GM13977 (cell line): ENCODE data around the gene RHOBTB3.
"Not testable (repeated sequence)": the region's sequence is repeated elsewhere in the genome, so short reads cannot be mapped to it uniquely, and the experiment has no call there.

Source experiments
- DNase-seq: peaks from one replicate; pipeline ENCODE4 v3.0.0; 2012; ENCODE audit warnings: low spot score
- CTCF ChIP-seq: IDR thresholded peaks from 2 replicates; pipeline ENCODE4 v1.5.1; 2012; ENCODE audit warnings: mild to moderate bottlenecking, control low read depth; ENCODE audit not compliant: insufficient read depth; ENCODE audit errors: extremely low read depth, missing control alignments
- in situ Hi-C: fragments of 300-500 bp; cut with MboI; formaldehyde crosslinking; loops from one replicate; pipeline ENCODE4 v1.12.0; 2022; ENCODE audit warnings: low sequenced_read_pairs, low pct_unique_long_range_greater_than_20kb, mixed read lengths, inconsistent platforms; ENCODE audit not compliant: unreplicated experiment

RHOBTB3 gene

GRCh38 chr5:95812074-95812471 lies 80.9 kb downstream of the RHOBTB3 start:
- in situ Hi-C loops = no loop called here
- DNase-seq = no peak
- TF ChIP-seq CTCF = no peak

- DNase-seq, in situ Hi-C loops: not testable (repeated sequence)
Observed at GRCh38 chr5:95813035-95813434, 81.9 kb downstream of the RHOBTB3 start.

GRCh38 chr5:95815155-95815729 lies 84.1 kb downstream of the RHOBTB3 start:
- no peak for DNase-seq
- no peak for TF ChIP-seq CTCF
- in situ Hi-C loops = no loop called here

GRCh38 chr5:95816341-95816740 lies 85.2 kb downstream of the RHOBTB3 start:
- no peak for TF ChIP-seq CTCF
- in situ Hi-C loops = no loop called here

GRCh38 chr5:95816776-95817175 lies 85.6 kb downstream of the RHOBTB3 start:
- no peak for TF ChIP-seq CTCF
- in situ Hi-C loops = no loop called here
- DNase-seq = no peak

More at GRCh38 chr5:95816341-95816740, 85.2 kb downstream of the RHOBTB3 start:
- DNase-seq = no peak

GRCh38 chr5:95817430-95817829 lies 86.3 kb downstream of the RHOBTB3 start:
- no peak for TF ChIP-seq CTCF
- no peak for DNase-seq
- in situ Hi-C loops = no loop called here

GRCh38 chr5:95818181-95819147 lies 87.3 kb downstream of the RHOBTB3 start:
- no peak for DNase-seq
- TF ChIP-seq CTCF = no peak
- in situ Hi-C loops = no loop called here
